ENCODE results near the gene MKNK2.

The MKNK2 gene

DNA sequence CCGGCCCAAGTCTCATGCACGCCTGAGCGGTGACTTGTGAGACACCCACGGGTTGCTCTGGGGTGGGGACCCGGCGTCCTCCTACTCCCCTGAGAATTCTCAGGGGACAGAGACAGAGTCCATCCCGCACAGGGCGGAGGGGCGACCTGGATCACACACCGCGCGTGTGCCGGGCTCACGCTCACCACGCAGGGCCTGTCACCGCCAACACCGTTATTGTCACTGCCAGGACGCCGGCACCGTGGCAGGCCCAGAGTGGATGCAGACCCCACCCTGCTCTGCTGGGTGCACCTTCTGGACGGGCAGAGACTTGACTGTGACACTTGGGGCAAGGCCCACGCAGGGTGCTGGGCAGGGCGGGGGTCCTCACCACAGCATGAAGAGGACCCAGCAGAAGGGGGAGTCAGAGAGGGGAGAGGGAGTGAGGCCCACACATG lies 28.8 kb upstream of the MKNK2 start:
- ATAC-seq, result no peak

DNA sequence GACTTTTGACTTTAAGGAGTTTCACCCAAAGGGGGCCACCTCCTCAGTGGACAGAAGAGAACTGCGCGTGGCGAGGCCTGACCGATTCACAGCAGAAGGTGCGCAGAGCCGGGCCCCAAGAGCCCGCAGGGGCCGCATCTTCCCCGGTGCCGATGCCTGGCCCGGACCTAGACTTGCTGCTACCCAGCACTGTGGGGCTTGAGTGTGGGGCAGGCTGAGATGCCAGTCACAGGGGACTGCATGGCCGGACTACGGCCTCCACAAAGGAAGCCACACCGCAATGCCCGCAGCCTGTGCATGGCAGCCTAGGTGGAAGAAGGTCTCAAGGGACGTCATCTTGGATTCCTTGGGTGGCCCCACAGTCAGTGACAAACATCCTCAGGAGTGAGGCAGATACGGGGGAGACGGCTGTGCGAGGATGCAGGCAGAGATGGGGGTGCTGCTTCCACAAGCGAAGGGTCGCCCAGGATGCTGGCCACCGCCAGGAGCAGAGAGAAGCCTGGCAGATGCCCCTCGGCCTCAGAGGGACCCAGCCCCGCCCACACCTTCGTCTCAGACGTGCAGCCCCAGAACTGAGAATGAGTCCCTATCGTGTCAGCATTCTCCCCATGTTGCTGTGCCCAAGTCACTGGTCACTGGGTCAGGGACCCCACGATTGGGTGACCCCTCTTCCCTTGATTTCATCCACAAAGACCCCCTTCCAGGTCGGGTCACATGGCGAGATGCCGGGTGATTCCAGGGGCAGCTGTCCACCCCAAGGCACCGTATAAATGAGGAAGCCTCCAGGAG lies 28.2 kb upstream of the MKNK2 start:
- ATAC-seq, result no peak

DNA sequence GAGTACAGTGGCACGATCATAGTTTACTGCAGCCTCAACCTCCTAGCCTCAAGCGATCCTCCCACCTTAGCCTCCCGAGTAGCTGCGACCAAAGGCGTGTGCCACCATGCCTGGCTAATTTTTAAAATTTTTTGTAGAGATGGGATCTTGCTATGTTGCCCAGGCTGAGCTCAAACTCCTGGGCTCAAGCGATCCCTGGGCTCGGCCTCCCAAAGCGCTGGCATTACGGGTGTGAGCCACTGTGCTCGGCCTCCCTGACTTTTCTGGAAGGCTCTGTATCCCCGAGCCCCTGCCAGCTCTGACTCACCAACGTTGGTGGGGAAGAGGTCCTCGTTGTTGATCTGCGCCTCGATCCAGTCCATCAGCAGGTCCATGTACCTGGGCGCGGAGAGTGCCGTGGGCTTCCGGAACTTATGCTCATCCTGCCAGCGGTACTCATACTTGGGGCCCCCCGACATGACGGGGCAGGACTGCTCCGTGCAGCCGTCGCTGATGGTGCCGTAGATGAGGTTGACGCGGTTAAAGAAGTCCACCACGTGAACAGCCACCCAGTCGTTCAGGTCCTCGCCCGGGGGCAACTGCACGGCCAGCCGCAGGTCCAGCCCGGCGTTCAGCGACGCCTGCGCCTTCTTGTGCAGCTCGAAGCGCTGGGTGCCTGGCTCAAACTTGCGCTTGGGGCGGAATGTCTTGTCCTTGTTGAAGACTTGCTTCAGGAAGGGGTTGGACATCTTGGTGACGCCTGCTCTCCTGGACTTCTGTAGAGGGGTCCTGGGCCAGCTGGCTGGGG lies 27.0 kb upstream of the MKNK2 start:
- no peak for ATAC-seq

DNA sequence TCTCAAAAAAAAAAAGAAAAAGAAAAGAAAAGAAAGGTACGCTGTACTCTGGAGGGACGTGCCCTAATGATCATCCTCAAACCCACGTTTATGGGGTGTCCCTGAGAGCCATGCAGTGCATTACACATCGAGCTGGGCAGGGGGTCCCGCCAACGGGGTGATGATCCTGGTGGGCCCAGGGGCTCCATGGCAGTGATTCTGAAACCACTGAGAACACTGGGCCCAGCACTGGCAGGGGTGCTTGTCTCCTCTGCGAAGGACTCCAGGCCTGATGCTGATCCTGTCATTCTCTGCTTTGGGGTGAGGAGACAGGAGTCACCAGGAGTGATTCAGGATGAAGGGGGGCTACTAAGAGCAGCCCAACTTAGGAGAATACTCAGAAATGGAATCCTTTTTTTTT lies 26.4 kb upstream of the MKNK2 start:
- no peak for ATAC-seq

DNA sequence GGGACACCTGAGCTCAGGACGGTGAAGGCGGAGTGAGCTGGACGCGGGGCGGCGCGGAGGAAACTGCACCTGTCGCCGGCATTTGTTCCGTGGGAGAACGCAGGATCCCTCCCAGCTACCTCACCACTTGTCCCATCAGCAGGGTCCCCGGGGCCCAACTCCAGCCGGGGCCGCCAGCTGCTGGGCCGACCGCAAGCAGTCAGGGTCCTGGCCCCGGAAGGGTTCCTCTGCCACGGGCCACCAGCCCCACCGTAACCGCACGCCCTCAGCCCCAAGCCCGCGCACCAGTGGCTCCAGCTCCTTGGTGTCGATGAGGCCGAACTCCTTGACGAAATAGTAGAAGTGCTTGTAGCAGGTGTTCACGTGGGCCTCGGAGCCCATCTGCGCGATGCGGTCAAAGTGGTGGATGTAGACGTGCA lies 25.5 kb upstream of the MKNK2 start:
- ATAC-seq, result no peak

DNA sequence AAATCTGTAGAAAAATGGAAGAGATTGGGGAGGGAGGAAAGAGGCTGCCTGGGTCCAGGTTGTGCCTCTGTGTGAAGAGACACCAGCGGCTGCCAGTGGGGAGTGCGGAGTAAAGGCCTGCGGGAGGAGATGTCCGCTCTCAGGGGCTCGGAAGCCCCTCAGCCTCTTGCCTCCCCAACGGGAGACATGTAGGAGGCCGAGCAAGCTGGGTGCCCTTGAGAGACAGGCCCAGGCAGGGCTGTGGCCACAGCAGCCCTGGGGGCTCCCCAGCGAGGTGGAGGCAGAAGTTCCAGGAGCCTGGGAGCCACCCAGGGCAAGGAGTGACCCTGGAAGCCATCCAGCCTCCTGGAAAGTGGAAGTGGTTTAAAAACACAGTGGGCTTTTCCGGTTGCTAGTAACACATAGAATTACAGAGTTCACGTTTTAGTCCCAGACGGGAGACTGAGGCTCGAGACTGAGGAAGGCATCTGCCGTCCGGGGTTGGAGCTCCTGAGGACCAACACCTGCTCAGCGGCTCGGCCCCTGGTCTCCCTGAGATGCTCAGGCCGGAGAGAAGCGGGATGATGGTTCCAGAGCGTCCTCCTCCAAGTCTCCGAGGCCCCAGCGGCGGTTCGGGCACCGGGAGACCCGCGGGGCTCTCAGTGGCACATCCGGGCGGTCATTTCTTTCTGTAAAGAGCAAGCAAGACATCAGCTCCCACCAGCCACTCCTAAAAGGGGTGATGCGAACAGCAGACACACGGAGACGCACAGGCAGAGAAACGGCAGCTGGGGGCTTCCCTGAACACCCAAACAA lies 21.9 kb upstream of the MKNK2 start:
- ATAC-seq, result no peak

DNA sequence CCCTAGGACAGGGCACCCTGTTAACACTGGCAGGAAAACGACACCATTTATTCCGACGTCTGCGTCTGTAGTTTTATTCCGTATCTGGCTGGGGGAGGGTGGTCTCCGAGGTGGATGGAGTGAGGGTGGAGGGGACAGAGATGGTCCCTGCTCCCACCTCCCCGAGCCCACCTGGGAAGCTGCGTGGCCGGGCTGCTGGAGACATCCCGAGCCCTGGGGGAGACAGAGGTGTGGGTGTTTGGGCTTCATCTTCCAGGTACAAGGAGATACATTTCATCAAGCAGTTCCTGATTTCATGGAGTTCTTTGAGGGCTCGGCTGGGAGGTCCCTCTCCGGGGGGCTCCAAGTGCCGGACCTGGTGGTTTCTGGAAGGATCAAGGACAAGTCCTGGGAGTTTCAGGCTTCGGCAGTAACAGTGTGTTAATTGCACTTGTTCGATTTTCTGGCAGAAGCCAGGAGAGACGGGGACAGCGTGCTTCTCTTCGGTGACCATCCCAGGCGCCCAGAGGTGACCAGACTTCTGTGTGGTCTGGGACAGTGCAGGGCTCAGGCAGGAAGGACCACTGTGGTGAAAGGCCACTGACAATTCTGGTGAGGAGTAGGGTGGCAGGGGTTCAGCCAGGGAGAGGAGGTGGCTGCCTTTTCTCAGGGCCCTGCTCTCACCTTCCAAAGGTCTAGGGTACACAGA lies 20.1 kb upstream of the MKNK2 start:
- ATAC-seq, result no peak

DNA sequence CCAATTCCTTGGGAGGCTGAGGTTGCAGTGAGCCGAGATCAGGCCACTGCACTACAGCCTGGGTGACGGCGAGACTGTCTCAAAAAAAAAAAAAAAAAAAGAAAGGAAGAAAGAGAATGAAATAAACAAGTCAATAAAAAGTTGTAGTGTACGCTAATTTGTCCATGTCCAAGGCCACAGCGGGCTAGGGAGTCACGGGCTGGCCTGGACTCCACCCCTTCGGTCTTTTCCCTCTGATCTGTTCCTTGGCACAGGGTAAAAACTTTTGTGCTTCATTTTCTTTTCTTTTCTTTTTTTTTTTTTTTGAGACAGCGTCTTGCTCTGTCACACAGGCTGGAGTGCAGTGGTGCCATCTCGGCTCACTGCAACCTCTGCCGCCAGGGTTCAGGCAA lies 19.4 kb upstream of the MKNK2 start:
- ATAC-seq, result no peak

DNA sequence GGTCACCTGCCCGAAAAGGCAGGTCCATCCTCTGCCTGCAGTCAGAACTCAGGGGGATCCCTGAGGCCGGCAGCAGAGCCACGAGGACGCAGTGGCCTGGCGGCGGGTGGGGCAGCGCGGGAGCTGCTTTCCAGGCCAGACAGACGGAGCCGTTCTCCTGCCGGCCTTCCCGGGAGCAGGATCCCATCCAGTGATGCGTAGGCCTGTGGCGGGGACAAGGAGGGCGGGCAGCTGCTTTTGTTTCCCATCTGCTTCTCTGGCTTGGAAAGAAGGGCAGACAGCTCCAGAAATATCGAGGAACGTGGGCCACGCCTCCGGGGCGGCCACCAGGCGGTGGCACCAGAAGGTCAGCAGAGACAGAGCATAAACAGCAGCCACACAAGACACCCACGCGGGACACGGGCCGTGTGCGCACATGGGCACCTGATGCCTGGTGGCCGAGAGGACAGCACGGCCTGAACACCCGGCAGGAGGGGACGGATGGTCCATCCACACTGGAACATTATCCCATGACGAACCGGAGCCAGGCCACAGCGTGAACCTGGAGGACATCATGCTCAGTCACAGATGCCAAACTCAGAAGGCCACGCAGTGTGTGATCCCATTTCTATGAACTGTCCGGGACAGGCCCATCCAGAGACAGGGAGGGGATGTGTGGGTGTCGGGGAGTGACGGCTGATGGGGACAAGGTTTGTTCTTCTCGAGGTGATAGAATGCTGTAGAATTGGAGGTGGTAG lies 13.9 kb upstream of the MKNK2 start:
- no peak for ATAC-seq

DNA sequence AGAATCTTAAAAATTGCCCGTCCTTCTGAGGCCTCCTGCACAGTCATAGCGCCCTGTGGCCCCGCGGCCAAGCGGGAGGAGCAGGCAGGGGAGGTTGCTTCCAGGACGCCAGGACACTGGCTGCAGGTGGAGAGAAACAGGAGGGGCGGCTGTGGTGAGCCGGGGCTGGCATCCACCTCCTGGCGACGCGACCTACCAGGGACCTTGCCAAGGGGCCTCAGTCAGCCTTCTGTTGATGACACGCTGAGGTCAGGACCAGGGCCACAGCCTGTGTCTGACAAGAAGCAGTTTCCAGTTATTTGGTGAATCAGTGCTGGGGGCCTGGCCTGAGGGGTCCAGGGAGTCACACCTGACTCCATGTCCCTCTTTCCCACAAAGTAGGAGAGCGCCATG lies 13.3 kb upstream of the MKNK2 start:
- ATAC-seq, result no peak

DNA sequence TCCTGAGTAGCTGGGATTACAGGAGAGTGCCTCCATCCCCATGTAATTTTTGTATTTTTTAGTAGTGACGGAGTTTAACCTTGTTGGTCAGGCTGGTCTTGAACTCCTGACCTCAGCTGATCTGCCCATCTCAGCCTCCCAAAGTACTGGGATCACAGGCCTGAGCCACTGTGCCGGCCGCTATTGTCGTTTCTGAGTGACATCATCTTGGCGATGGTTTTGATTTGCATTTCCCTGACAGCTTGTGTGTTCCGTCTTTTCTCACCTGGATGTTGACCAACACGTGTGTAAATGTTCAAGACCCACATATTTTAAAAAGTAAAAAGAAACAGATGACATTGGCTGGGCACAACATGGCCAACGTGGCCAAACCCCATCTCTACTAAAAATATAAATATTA lies 12.8 kb upstream of the MKNK2 start:
- ATAC-seq, result no peak

DNA sequence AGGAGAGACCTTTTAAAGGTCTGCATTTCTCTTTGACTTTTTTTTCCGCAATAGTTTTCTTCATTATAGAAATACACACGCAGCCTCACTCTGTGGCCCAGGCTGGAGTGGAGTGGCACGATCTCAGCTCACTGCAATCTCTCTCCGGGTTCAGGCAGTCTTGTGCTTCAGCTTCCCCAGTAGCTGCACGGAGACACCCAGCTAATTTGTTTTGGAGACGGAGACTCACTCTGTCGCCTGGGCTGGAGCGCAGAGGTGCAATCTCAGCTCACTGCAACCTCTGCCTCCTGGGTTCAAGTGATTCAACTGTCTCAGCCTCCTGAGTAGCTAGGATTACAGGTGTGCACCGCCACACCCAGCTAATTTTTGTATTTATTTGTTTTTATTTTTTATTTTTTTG lies 11.7 kb upstream of the MKNK2 start:
- no peak for ATAC-seq

DNA sequence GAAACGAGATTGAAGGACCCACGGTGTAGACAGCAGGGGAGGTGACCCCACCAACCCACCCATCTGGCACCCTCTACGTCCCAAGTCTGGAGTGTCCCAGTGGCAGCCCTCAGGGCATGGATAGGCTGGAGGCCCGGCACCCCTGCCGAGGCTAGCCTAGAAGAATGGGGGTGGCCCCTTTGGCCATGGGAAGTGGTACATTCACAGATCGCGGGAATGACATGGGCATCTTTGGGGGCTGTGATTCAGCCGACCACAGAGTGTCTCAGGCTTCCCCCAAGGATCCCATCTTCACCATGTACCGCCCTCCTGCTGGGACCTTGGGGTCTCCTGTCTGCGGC lies 11.3 kb upstream of the MKNK2 start:
- no peak for ATAC-seq

DNA sequence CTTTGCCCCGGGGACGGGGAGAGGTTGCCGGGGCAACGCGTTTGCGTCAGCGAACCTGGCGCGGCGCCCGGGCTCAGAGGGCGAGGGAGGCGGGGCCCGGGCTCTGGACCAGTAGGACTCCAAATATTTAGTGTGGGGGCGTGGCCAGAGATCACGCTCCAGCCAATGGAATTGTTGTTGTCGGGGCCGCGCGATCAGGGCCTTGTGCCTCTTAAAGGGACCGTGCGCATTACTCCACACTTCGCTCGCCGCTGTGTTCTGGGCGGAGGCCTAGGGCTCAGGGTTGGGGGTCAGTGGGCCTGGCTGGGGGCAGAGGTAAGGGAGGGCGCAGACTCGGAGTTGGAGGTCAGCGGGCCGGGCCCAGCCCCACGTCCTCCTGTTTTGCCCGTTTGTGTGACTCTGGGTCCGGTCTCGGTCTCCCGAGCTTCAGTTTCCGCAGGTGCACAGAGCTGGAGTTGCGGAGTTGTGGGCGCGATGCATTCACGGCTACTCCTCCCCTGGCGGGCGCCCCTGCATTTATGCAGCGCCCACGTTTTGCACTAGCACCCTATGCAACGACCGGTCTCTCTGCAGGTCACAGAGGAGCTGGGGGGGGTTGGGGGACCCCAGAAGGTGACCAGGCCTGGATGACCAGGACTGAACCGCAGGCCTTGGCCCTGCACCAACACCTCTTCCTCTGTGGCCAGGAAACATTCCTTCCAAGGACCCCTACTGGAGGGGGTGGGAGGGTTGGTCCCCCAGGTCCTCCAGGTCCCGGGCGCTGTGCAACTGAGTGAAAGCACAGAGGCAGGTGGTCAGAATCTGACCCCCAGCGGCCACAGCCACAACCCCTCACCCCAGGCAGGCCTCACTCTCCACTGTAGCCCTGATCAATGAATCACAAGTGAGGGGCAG lies 10.7 kb upstream of the MKNK2 start:
- peak; percentile 93 to 94 for ATAC-seq

DNA sequence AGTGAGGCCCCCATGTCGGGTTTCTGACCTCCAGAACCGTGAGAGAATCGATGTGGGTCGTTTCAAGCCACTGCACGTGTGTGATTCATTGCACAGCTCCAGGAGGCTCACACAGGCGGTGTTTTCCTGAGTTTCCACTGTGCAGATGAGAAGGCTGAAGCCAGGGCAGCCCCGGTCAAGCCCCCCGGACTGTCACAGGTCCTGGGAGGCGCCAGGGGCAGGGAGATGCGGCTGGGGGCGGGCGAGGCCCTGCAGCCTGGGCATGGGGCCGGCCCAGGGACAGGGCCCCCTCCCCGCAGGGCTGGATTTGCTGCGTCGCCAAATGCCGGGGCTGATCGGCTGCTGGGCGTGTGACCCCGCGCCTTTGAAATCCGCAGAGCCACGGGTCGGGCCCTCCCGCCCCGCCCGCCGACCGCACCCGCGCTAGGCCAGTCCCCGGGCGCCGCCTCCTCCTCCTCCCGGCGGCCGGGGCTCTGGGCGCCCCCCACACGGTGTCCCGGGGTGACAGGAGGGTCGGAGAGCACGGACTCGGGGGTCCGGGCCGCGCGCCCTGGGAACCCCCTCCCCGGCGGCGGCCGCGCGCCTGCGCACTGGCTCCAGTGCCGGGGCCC lies 9.9 kb upstream of the MKNK2 start:
- peak; percentile 54 to 56 for ATAC-seq

DNA sequence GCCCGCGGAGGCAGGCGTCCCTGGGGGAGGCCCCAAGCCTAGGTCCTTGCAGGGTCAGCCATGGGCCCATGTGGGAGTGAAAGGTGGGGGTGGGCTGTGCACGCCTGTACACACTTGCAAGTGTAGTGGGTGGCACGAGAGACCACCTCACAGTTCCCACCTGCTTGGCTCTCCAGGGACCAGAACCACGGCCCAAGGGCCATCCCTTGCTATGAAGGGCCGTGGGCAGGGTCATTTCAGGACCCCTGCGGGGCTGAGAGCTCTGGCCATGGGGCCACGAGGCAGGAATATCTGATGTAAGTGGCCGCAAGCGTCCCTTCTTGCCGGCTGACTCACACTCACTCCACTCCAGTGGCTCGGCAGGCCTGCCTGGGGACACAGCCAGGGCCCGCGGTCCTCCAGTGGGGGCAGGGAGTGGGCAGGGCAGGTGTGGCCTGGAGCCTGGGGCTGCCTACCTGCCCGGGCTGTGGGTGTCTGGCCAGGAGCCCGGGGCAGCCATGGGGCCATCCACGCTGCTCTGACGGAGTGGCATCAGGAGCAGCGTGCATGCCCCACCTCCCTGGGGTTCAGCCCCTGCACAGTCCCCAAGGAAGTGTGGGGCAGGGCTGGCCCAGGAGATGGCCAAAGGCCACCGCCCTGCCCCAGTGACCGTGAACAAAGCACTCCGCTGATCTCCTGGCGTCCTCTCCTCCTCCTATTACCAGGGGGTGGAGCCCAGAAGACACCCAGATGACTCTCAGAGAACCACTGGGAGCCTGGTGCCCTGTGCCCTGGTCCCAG lies 8.6 kb upstream of the MKNK2 start:
- no peak for ATAC-seq

DNA sequence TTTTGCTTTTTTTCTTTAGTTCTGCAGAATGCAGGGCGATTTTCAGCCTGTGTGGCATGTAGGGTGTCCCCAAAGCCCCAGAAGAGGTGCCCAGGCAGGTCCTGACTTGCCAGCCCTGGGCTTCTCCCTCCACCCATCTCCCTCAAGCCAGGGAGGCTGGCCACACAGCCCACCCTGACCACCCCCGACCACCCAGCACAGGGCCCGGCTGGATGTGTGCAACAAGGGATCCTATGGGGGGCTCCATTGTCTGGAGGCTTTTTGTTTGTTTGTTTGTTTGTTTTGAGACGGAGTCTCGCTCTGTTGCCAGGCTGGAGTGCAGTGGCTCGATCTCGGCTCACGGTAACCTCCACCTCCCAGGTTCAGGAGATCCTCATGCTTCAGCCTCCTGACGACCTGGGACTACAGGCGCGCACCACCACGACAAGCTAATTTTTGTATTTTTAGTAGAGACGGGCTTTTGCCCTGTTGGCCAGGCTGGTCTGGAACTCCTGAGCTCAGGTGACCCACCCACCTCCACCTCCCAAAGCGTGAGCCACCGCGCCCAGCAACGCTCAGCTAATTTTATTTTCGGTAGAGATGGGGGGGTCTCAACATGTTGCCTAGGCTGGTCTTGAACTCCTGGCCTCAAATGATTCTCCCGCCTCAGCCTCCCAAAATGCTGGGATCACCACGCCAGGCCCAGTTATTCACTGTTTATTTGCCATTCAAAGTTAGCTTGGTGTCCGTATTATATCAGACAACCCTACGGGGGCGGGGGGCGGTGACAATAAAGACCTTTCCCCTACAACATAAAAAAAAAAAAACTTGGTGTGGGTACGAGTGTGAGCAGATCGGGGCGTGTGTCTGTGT lies 7.8 kb upstream of the MKNK2 start:
- no peak for ATAC-seq

DNA sequence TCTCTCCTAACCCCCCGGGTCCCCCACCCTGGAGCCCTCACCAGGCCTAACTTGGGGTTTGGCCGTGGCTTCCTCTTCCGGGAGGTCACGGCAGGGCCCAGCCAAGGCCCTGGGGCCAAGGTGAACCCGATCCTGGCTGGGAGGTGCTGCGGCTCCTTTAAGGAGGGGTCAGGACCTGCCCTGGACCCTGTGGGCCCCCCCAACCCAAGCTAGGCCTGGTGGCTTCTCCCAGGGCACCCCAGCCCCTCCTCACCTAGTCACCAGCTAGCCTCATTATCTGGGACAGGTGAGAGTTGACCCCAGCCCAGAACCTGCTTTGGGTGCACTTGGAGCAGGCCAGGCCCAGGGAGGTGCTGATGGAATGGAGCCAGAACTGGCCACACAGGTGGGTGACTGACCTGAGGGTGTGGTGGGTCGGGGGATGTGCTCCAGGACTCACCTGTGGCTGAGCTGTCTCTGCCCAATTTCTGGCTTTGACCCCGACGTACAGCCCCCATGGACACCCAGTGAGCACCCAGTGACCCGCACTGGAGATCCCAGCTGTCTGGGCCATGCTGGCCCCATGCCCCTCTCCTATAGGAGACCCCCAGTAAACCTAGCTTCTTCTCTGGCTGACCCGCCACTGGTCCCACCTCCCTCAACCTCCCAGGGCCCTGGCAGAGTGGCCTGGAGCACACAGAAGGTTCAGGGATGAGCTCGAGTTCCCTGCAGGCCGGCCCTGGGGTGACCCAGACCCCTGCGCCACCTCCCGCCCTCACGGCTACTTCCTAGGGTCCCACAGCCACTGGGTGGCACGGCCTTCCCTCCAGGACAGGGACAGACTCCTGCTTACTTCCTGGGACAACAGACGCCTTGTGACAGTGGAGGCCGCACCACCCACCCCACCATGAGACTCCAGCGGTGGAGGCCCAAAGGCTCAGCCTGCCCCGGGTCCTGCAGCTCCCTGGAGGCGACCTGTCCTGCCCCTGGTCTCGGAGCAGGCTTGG lies 6.7 kb upstream of the MKNK2 start:
- no peak for ATAC-seq
